ENCODE measurements around the gene GART. TPM values are rescaled to one million over a fixed set of nuclear protein-coding genes. Genes with fewer than 3 reads are reported as not detected.

The GART gene
- total RNA-seq, 4 donors from 2014 or later, result 53.8 to 130 (median 84.5) TPM

DNA sequence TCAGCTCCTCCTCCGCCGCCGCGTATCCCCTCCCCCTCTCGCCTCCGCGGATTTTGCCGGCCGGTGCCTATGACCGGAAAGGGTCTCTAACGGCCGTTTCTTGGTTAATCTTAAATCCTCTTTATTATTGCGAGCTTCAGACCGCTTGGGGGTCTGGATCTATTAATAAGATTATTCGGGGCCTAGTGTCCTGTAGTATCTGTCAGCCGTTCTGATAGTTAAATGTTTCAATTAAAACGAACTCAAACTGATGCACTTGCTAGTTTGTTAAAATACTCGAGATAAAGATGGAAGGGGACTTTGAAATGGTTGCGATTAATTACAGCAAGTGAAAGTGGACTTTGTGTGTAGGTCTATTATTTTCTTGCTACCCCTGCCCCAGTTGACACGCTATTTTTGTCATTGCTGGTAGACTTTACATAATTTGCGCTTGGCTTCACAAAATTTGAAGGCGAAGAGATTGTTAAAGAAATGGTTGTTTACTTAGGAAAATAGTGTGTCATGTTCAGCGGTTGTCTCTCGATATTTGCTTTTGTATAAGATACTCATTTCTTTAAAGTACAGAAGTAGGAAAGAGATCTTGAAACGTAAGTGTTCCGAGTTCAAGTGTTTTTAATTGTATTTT is 1.7 kb upstream of the GART start:
- no peak for TF ChIP-seq POLR2A (IDR thresholded peaks at IDR 0.05)
- TF ChIP-seq, protein P1, sequence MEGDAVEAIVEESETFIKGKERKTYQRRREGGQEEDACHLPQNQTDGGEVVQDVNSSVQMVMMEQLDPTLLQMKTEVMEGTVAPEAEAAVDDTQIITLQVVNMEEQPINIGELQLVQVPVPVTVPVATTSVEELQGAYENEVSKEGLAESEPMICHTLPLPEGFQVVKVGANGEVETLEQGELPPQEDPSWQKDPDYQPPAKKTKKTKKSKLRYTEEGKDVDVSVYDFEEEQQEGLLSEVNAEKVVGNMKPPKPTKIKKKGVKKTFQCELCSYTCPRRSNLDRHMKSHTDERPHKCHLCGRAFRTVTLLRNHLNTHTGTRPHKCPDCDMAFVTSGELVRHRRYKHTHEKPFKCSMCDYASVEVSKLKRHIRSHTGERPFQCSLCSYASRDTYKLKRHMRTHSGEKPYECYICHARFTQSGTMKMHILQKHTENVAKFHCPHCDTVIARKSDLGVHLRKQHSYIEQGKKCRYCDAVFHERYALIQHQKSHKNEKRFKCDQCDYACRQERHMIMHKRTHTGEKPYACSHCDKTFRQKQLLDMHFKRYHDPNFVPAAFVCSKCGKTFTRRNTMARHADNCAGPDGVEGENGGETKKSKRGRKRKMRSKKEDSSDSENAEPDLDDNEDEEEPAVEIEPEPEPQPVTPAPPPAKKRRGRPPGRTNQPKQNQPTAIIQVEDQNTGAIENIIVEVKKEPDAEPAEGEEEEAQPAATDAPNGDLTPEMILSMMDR (IDR thresholded peaks at IDR 0.05), result no peak
- H3K9me3 ChIP-seq, result no peaks in the 10 kb centered on the region
- H3K36me3 ChIP-seq, result peaks cover 3 to 20% of the 10 kb centered on the region in 2 donors
- intact Hi-C loops (cut with DNase I), result no loop called here
- WGBS, 2 donors, result 0 to 1% methylated on average over 26 of the region's 26 CpGs
- H3K4me1 ChIP-seq, result peaks cover 9 to 25% of the 10 kb centered on the region in 2 donors
- peak; percentile 67 to 68 for DNase-seq
- peak overlapping the region; percentile 94 to 99 (median 99) for H3K27ac ChIP-seq
- peak overlapping the region; percentile 29 to 72 (median 58) for H3K4me3 ChIP-seq (replicated peaks in 1 of 3)
- H3K27me3 ChIP-seq, result no peaks in the 10 kb centered on the region

DNA sequence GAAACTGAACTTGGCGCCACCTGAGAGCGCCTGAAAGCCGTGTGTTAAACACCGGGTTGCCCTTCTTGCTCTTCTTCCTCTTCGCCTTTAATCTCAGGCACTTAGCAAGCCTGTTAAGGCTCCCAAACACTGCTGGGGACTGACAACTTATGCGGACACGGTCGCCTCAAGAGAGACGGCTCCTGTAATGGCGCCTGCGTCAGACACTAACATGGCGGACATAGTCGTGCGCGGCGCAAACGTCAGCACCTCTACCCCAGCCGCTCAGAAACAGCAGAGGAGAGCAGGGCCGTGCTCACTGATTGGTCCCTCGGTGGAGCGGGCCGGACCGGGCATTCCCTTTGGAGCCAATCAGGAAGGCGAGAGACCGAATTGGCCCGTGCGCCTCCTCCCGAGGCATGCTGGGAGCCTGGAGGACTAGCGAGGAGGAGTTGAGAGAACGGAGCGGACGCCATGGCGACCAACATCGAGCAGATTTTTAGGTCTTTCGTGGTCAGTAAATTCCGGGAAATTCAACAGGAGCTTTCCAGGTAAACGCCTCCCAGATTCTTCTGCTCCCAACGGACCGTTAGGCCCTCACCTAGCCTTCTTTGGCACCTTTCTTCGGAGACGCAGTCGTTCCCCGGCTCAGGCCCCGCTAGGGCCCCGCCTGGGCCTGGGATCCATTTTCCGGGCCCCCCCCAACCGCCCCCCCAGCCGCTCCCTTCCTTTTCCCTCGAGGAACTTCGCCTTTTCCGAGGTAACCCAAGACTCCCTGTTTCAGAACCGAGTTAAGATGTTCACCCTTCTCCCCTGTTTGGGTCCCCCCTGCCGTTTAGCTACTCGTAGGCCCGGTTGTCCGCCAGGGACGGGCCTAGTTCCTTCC is 955 bp upstream of the GART start, which contains the start of gene SON:
Gene SON (plus strand): TSS at position 399 of the 865 bp plus-strand sequence. CDS start 55 bp downstream, at position 454.
- Histone ChIP-seq H3K36me3 (peaks cover 0 to 20% of the 10 kb centered on the region in 2 donors), H3K4me3 (replicated peaks in 1 of 3) (peak within 1 kb of the TSS; percentile 29 to 72 (median 58)), H3K27me3 (no peaks in the 10 kb centered on the region), H3K27ac (peak within 1 kb of the TSS; percentile 98 to 99 (median 99)), H3K9me3 (no peaks in the 10 kb centered on the region), H3K4me1 (peaks cover 9 to 25% of the 10 kb centered on the region in 2 donors)
- intact Hi-C loops (cut with DNase I), result no loop called here
- peak; percentile 64 to 96 for TF ChIP-seq POLR2A (IDR thresholded peaks at IDR 0.05)
- TF ChIP-seq, protein P1 (IDR thresholded peaks at IDR 0.05), result no peak
- WGBS, 2 donors, result 0% methylated on average over 44 to 51 of the region's 57 CpGs
- peak; percentile 99 to 100 for DNase-seq

DNA sequence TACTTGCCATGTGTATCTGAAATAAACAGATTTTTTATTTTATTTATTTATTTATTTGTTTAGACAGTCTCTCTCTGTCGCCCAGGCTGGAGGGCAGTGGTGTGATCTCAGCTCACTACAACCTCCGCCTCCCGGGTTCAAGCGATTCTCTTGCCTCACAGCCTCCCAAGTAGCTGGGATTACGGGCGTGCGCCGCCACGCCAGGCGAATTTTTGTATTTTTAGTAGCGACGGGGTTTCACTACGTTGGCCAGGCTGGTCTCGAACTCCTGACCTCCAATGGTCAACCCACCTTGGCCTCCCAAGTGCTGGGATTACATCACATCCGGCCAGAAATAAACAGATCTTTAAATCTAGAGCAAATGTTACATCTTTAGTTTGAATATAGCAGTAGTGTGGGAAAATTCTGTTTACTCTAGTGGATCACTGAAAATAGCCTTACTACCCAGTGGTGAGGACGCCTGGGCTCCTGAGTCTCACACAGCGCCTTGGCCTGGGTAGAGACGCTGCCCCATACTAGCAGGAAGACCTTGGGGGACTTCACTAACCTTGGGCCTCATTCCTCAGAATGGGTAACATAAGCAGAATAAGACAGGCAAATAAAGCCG is 709 bp downstream of the GART start:
- Histone ChIP-seq H3K27me3 (no peaks in the 10 kb centered on the region), H3K4me3 (replicated peaks in 1 of 3) (peak overlapping the region in 2 of 3 donors; percentile 40 to 72), H3K4me1 (peaks cover 9 to 23% of the 10 kb centered on the region in 2 donors), H3K27ac (peak overlapping the region; percentile 98 to 99 (median 99)), H3K9me3 (no peaks in the 10 kb centered on the region), H3K36me3 (peaks cover 10 to 11% of the 10 kb centered on the region in 2 donors)
- intact Hi-C loops (cut with DNase I), result no loop called here
- no peak for TF ChIP-seq POLR2A (IDR thresholded peaks at IDR 0.05)
- TF ChIP-seq, protein P1 (IDR thresholded peaks at IDR 0.05), result no peak
- 55 to 60% methylated on average over 19 of the region's 19 CpGs for WGBS, 2 donors
- DNase-seq, result no peak

DNA sequence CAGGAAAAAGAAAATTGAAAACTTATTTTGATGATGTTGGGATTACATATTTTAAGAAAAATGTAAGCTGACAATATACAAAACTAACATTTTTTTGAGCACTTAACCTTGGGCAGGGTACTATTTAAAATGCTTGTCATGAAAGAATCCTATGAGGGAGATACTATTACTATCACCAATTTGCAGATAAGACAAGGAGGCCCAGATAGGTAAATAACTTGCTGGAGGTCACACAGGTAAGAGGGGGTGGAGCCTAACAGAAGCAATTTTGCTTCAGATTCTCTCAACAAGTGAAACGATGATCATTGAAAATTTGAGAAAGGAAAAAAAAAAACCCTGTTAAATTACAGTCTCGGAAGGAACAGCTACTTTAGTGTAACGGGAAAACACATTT is 1.2 kb downstream of the GART start:
- TF ChIP-seq, protein P1 (IDR thresholded peaks at IDR 0.05), result no peak
- 73 to 82% methylated on average over 3 of the region's 3 CpGs for WGBS, 2 donors
- Histone ChIP-seq H3K36me3 (peaks cover 10 to 11% of the 10 kb centered on the region in 2 donors), H3K27ac (no peak overlapping the region), H3K4me1 (peaks cover 9 to 18% of the 10 kb centered on the region in 2 donors), H3K9me3 (no peaks in the 10 kb centered on the region), H3K27me3 (no peaks in the 10 kb centered on the region), H3K4me3 (replicated peaks in 1 of 3) (no peak overlapping the region)
- no peak for DNase-seq
- intact Hi-C loops (cut with DNase I), result no loop called here
